Stomach (tissue), 4 donors: Measurements from ENCODE around the gene CRYBG1.

ENCODE experiments used
- CTCF ChIP-seq, 7 experiments: fragments of 450-650 bp in 4 of 7; fragments of 200-600 bp in 3 of 7; sonication (generic) in 3 of 7; IDR thresholded peaks; one replicate each; pipeline ENCODE4 v1.5.1; 2016 to 2019; ENCODE audit warnings: antibody characterized with exemption in 7 of 7, control low read depth in 2 of 7, mild to moderate bottlenecking in 1 of 7
- POLR2A ChIP-seq, 4 donors: fragments of 450-650 bp; IDR thresholded peaks; one replicate each; pipeline ENCODE4 v1.6.1; 2016; ENCODE audit warnings: antibody characterized with exemption in 4 of 4, control low read depth in 2 of 4, mild to moderate bottlenecking in 1 of 4, moderate library complexity in 1 of 4
- POLR2AphosphoS5 ChIP-seq, 3 donors: sonication (generic); formaldehyde crosslinking; IDR thresholded peaks; one replicate each; pipeline ENCODE4 v1.6.1; 2016; ENCODE audit warnings: antibody characterized with exemption in 3 of 3

DNA sequence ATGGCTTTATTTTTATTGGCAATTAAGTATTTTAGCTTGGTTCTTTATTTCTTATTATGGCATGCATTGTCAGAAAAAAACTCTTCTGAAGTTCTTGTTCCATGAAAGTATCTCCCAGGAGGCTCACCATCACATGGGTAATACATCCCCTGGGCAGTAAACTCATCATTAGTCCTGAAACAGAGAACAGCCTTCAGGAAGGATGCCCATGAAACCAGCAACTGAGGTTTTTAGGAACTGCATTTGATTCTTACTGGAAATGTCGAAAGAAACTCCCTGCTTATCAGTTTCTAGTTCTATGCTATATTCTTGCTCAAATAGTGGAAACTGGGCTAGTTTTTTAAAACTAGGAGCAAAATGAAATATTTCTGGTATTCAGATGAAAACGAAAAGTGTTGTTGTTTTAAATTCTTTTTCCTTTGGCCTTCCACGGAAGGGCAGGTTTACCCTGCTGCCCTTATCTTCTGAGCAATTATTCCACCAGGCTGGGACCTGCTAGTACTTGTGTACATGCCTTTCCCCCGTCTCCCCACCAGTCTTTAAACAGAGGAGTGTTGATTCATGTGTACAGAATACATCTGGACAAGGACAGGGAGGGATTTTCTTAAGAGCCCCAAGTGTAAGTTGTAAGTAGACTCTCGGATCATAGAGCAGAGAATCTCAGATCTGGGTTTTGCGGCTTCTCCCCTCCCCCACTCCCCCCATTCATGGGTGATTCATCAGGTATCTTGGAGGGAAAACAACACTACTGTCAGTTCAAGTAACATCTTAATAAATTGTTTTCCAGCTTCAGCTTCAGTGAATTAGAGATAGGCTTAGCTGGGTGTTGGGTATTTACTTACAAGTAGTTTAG, 187.3 kb downstream of the CRYBG1 start:
- TF ChIP-seq CTCF (IDR thresholded peaks at IDR 0.05) (no peak), POLR2A (IDR thresholded peaks at IDR 0.05) (no peak), POLR2AphosphoS5 (IDR thresholded peaks at IDR 0.05) (no peak)
